ENCODE results near the gene NAA15.

Gene NAA15

DNA sequence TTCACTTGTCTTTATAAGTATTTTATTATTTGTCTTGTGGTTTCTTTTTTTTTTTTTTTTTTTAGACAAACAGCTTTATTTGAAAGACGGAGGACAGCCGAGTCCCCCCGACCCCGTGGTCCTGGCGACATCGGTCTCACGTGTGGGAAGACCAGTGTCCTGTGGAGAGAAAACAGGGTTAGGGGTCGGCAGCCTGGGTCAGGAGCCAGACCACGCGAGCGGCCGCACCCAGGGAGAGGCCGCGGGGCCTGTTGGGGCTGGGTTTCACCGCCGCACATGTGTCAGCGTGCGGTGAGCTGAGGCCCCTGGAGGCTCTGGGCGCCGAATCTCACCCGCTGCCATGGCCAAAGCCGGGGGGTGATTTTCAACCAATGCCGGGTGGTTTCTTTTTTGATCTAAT lies 134.8 kb downstream of the NAA15 start:
- TF ChIP-seq EZH2phosphoT487 (IDR thresholded peaks at IDR 0.05; ENCODE audit: borderline replicate concordance) (no peak), CTCF (conservative IDR thresholded peaks at IDR 0.05; ENCODE audit: low read length) (no peak)
- Histone ChIP-seq H3K9ac (ENCODE audit: low read depth, low read length, poor library complexity, severe bottlenecking) (no peak overlapping the region), H3K27me3 (ENCODE audit: insufficient read depth, low read length, poor library complexity, severe bottlenecking) (no peaks in the 10 kb centered on the region), H3K9me3 (ENCODE audit: insufficient read depth, low read depth, low read length) (peaks cover 24% of the 10 kb centered on the region), H3K4me3 (ENCODE audit: low read length, poor library complexity, severe bottlenecking) (no peak overlapping the region), H3K79me2 (ENCODE audit: insufficient read depth, low read length) (no peaks in the 10 kb centered on the region), H3K9me2 (replicated peaks; ENCODE audit: low read depth, low read length) (no peaks in the 10 kb centered on the region), H4K20me1 (ENCODE audit: insufficient read depth, low read length, poor library complexity, severe bottlenecking) (no peaks in the 10 kb centered on the region), H3K36me3 (ENCODE audit: insufficient read depth, low read length) (no peaks in the 10 kb centered on the region), H2AFZ (ENCODE audit: low read length) (no peak overlapping the region), H3F3A (ENCODE audit: low read depth) (no peaks in the 10 kb centered on the region), H3K4me2 (ENCODE audit: low read depth, low read length, poor library complexity, severe bottlenecking) (peak overlapping the region; percentile 33), H3K4me1 (ENCODE audit: insufficient read depth, low read length, poor library complexity, severe bottlenecking) (peaks cover 10% of the 10 kb centered on the region)

GRCh38 chr4:139438141-139438540 lies 136.8 kb downstream of the NAA15 start:
- Histone ChIP-seq H3K4me3 (ENCODE audit: low read length, poor library complexity, severe bottlenecking) (no peak overlapping the region), H3K9me3 (ENCODE audit: insufficient read depth, low read depth, low read length) (peaks cover 24% of the 10 kb centered on the region)
- TF ChIP-seq CTCF (conservative IDR thresholded peaks at IDR 0.05; ENCODE audit: low read length) (no peak), EZH2phosphoT487 (IDR thresholded peaks at IDR 0.05; ENCODE audit: borderline replicate concordance) (no peak)

GRCh38 chr4:139441029-139441428 lies 139.7 kb downstream of the NAA15 start:
- Histone ChIP-seq H3K79me2 (ENCODE audit: insufficient read depth, low read length) (no peaks in the 10 kb centered on the region), H3K36me3 (ENCODE audit: insufficient read depth, low read length) (no peaks in the 10 kb centered on the region), H3K4me2 (ENCODE audit: low read depth, low read length, poor library complexity, severe bottlenecking) (no peak overlapping the region), H3F3A (ENCODE audit: low read depth) (no peaks in the 10 kb centered on the region), H3K4me3 (ENCODE audit: low read length, poor library complexity, severe bottlenecking) (no peak overlapping the region), H3K9me2 (replicated peaks; ENCODE audit: low read depth, low read length) (no peaks in the 10 kb centered on the region), H4K20me1 (ENCODE audit: insufficient read depth, low read length, poor library complexity, severe bottlenecking) (no peaks in the 10 kb centered on the region), H3K27me3 (ENCODE audit: insufficient read depth, low read length, poor library complexity, severe bottlenecking) (no peaks in the 10 kb centered on the region), H3K4me1 (ENCODE audit: insufficient read depth, low read length, poor library complexity, severe bottlenecking) (peaks cover 5% of the 10 kb centered on the region), H3K9ac (ENCODE audit: low read depth, low read length, poor library complexity, severe bottlenecking) (no peak overlapping the region), H2AFZ (ENCODE audit: low read length) (no peak overlapping the region), H3K9me3 (ENCODE audit: insufficient read depth, low read depth, low read length) (peaks cover 24% of the 10 kb centered on the region)
- TF ChIP-seq EZH2phosphoT487 (IDR thresholded peaks at IDR 0.05; ENCODE audit: borderline replicate concordance) (no peak), CTCF (conservative IDR thresholded peaks at IDR 0.05; ENCODE audit: low read length) (no peak)

More at GRCh38 chr4:139438141-139438540, 136.8 kb downstream of the NAA15 start:
- Histone ChIP-seq H3K27me3 (ENCODE audit: insufficient read depth, low read length, poor library complexity, severe bottlenecking) (no peaks in the 10 kb centered on the region), H3K36me3 (ENCODE audit: insufficient read depth, low read length) (no peaks in the 10 kb centered on the region), H3K4me1 (ENCODE audit: insufficient read depth, low read length, poor library complexity, severe bottlenecking) (peaks cover 10% of the 10 kb centered on the region), H3K79me2 (ENCODE audit: insufficient read depth, low read length) (no peaks in the 10 kb centered on the region), H2AFZ (ENCODE audit: low read length) (no peak overlapping the region), H3K4me2 (ENCODE audit: low read depth, low read length, poor library complexity, severe bottlenecking) (no peak overlapping the region), H3K9me2 (replicated peaks; ENCODE audit: low read depth, low read length) (no peaks in the 10 kb centered on the region), H3F3A (ENCODE audit: low read depth) (no peaks in the 10 kb centered on the region), H4K20me1 (ENCODE audit: insufficient read depth, low read length, poor library complexity, severe bottlenecking) (no peaks in the 10 kb centered on the region), H3K9ac (ENCODE audit: low read depth, low read length, poor library complexity, severe bottlenecking) (no peak overlapping the region)

Measured in Loucy (cell line).